GM23248 (cell line): ENCODE data around the gene ZYX. TPM values are rescaled to one million over a fixed set of nuclear protein-coding genes. Genes with fewer than 3 reads are reported as not detected.

Experiments used
- DNase-seq: peaks from one replicate; pipeline ENCODE4 v3.0.0-alpha.2; 2015
- H2AFZ ChIP-seq: fragments of 200-600 bp; sonication (generic); 2 replicates; pipeline ENCODE4 v1.6.1; 2016; ENCODE audit warnings: antibody characterized with exemption
- H3F3A ChIP-seq: fragments of 200-600 bp; sonication (generic); 2 replicates; pipeline ENCODE4 v1.6.1; 2016; ENCODE audit warnings: mild to moderate bottlenecking, antibody characterized with exemption, mixed run types; ENCODE audit not compliant: insufficient read depth
- H3K27ac ChIP-seq: fragments of 200-600 bp; sonication (generic); 2 replicates; pipeline ENCODE4 v1.5.1; 2016; ENCODE audit warnings: mild to moderate bottlenecking
- H3K27me3 ChIP-seq: fragments of 200-600 bp; sonication (generic); replicated peaks from 2 replicates; pipeline ENCODE4 v1.6.1; 2016; ENCODE audit warnings: mild to moderate bottlenecking; ENCODE audit not compliant: insufficient read depth
- H3K36me3 ChIP-seq: fragments of 200-600 bp; sonication (generic); 2 replicates; pipeline ENCODE4 v1.6.1; 2016; ENCODE audit warnings: low read depth, mild to moderate bottlenecking
- H3K4me1 ChIP-seq: fragments of 200-600 bp; sonication (generic); 2 replicates; pipeline ENCODE4 v1.6.1; 2016; ENCODE audit warnings: mild to moderate bottlenecking; ENCODE audit not compliant: insufficient read depth
- H3K4me2 ChIP-seq: fragments of 200-600 bp; sonication (generic); one replicate; pipeline ENCODE4 v1.6.1; 2016; ENCODE audit warnings: mild to moderate bottlenecking; ENCODE audit not compliant: unreplicated experiment
- H3K4me3 ChIP-seq: fragments of 200-600 bp; sonication (generic); 2 replicates; pipeline ENCODE4 v1.5.1; 2016; ENCODE audit warnings: mild to moderate bottlenecking
- H3K79me2 ChIP-seq: fragments of 200-600 bp; sonication (generic); 2 replicates; pipeline ENCODE4 v1.6.1; 2016; ENCODE audit warnings: mild to moderate bottlenecking; ENCODE audit not compliant: insufficient read depth
- H3K9ac ChIP-seq: fragments of 200-600 bp; sonication (generic); 2 replicates; pipeline ENCODE4 v1.6.1; 2016; ENCODE audit warnings: mild to moderate bottlenecking
- H3K9me2 ChIP-seq: fragments of 200-600 bp; sonication (generic); 2 replicates; pipeline ENCODE4 v1.6.1; 2016; ENCODE audit warnings: mixed run types, mild to moderate bottlenecking, moderate library complexity; ENCODE audit not compliant: insufficient read depth
- H3K9me3 ChIP-seq: fragments of 200-600 bp; sonication (generic); one replicate; pipeline ENCODE4 v1.6.1; 2017; ENCODE audit warnings: low read depth
- H4K20me1 ChIP-seq: fragments of 200-600 bp; sonication (generic); 2 replicates; pipeline ENCODE4 v1.6.0; 2016; ENCODE audit not compliant: insufficient read depth
- EZH2 ChIP-seq: fragments of 200-600 bp; sonication (generic); IDR thresholded peaks from 2 replicates; pipeline ENCODE4 v1.6.1; 2018; ENCODE audit warnings: antibody characterized with exemption, mild to moderate bottlenecking; ENCODE audit not compliant: insufficient read depth, poor library complexity, severe bottlenecking
- EZH2phosphoT487 ChIP-seq: fragments of 200-600 bp; sonication (generic); IDR thresholded peaks from 2 replicates; pipeline ENCODE4 v1.6.1; 2018; ENCODE audit warnings: antibody characterized with exemption, moderate library complexity, mild to moderate bottlenecking, low read depth; ENCODE audit not compliant: insufficient read depth
- whole genome bisulfite sequencing, 2 experiments: methylation state at CpG; one replicate each; pipeline ENCODE4 v1.1.6; 2015 to 2017; ENCODE audit warnings: low lambda C conversion rate in 2 of 2, low coverage in 1 of 2; ENCODE audit errors: missing lambda C conversion rate in 2 of 2; 5-methylcytosine and 5-hydroxymethylcytosine counted together
- in situ Hi-C: fragments of 300-500 bp; cut with MboI; formaldehyde crosslinking; loops from 2 replicates; pipeline ENCODE4 v1.15.0; 2020
- polyA plus RNA-seq: library from polyadenylated mRNA; unstranded; fragments of >200 nt; fragmentation: Nextera tagmentation; extraction: Ambion mirVana; gene quantifications from 2 replicates; pipeline ENCODE4 v1.2.1, GENCODE V29; 2016
- total RNA-seq: library from RNA; depleted of rRNA; stranded (reverse); fragments of >200 nt; shearing (Covaris generic); gene quantifications from 2 replicates; pipeline ENCODE4 v1.2.3, GENCODE V29; 2014

The ZYX gene
- total and polyA plus RNA-seq, 2 experiments from 2014 or later, result 148 to 380 TPM

DNA sequence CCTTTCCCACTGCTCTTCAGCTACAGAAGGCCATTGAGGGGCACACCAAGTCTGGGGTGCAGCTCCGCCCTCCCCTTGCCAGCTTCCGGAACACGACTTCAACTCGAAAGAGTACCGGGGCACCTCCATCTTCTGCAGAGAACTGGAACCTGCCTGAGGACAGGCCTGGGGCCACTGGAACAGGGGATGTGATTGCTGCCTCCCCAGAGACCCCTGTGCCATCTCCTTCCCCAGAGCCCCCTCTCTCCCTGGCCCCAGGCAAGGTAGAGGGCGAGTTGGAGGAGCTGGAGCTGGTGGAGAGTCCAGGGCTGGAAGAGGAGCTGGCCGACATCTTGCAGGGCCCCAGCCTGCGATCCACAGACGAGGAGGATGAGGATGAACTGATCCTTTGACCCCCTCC is 29.6 kb upstream of the ZYX start:
- Histone ChIP-seq H2AFZ (no peak overlapping the region), H3K4me2 (no peak overlapping the region), H4K20me1 (no peaks in the 10 kb centered on the region), H3K36me3 (no peaks in the 10 kb centered on the region), H3K9ac (no peak overlapping the region), H3K9me2 (no peaks in the 10 kb centered on the region), H3K9me3 (no peaks in the 10 kb centered on the region), H3F3A (no peaks in the 10 kb centered on the region), H3K79me2 (no peaks in the 10 kb centered on the region), H3K4me3 (no peak overlapping the region), H3K27me3 (peaks cover 15% of the 10 kb centered on the region; the same call in 1 of the 2 replicates), H3K4me1 (no peaks in the 10 kb centered on the region), H3K27ac (no peak overlapping the region)
- WGBS, 2 experiments, result 50 to 58% methylated on average over 8 to 9 of the region's 9 CpGs
- TF ChIP-seq EZH2 (no peak), EZH2phosphoT487 (no peak)
- DNase-seq, result no peak
- in situ Hi-C loops, result no loop called here

DNA sequence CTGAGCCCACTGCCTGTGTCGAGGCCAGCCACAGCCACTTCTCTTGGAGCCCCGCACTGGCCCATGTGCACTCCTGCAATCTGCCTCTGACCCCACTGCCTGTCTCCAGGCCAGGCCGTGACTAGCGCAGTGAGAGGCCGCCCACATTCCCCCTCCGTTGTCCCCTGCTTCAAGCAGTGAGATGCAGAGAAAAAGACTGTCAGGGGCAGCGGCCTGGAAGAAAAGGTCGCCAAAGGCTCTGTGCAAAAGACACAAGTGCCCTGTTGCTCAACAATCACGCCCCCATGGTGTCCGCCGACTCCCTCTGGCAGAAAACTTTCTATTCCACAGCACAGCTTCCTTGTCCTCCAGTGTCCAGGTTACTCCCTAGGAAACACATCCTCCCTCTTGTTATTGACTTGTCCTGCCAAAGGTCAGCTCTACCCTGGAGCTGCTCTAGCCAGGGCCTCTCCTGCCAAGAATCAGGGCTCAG is 28.6 kb upstream of the ZYX start:
- Histone ChIP-seq H3K79me2 (no peaks in the 10 kb centered on the region), H3K36me3 (no peaks in the 10 kb centered on the region), H3K9me3 (no peaks in the 10 kb centered on the region), H3K9me2 (no peaks in the 10 kb centered on the region), H3K4me3 (no peak overlapping the region), H4K20me1 (no peaks in the 10 kb centered on the region), H3K9ac (no peak overlapping the region), H2AFZ (no peak overlapping the region), H3K27ac (no peak overlapping the region), H3K27me3 (peaks cover 15% of the 10 kb centered on the region; the same call in 1 of the 2 replicates), H3K4me2 (no peak overlapping the region), H3F3A (no peaks in the 10 kb centered on the region), H3K4me1 (no peaks in the 10 kb centered on the region)
- TF ChIP-seq EZH2phosphoT487 (no peak), EZH2 (no peak)
- in situ Hi-C loops, result no loop called here
- no peak for DNase-seq
- 71 to 76% methylated on average over 11 of the region's 11 CpGs for WGBS, 2 experiments

DNA sequence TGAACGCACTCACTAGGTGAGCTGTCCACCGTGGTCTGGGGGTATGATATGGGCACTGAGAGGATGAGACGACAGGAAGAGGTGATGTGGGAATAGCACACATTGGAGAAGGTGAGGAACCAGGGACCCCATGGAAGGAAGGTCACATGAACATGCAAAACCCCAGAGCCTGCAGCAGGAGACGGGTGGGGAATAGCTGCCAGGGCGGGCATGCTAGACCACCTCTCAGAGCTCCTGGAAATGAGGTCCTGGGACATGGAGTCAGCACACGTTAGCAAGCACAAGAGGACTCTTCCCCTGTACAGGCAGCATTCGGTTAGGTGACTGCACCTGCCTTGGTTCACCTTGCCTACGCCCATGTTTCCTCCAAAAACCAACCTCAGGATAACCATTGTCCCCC is 26.8 kb upstream of the ZYX start:
- no peak for DNase-seq
- Histone ChIP-seq H3K27ac (no peak overlapping the region), H3K4me3 (no peak overlapping the region), H4K20me1 (no peaks in the 10 kb centered on the region), H3K9ac (no peak overlapping the region), H3F3A (no peaks in the 10 kb centered on the region), H3K27me3 (peaks cover 7% of the 10 kb centered on the region; the same call in 1 of the 2 replicates), H3K9me2 (no peaks in the 10 kb centered on the region), H3K9me3 (no peaks in the 10 kb centered on the region), H2AFZ (no peak overlapping the region), H3K4me1 (no peaks in the 10 kb centered on the region), H3K79me2 (no peaks in the 10 kb centered on the region), H3K4me2 (no peak overlapping the region), H3K36me3 (no peaks in the 10 kb centered on the region)
- in situ Hi-C loops, result no loop called here
- WGBS, 2 experiments, result 64 to 73% methylated on average over 7 to 8 of the region's 8 CpGs
- no peak for TF ChIP-seq EZH2phosphoT487
- TF ChIP-seq EZH2, result no peak

DNA sequence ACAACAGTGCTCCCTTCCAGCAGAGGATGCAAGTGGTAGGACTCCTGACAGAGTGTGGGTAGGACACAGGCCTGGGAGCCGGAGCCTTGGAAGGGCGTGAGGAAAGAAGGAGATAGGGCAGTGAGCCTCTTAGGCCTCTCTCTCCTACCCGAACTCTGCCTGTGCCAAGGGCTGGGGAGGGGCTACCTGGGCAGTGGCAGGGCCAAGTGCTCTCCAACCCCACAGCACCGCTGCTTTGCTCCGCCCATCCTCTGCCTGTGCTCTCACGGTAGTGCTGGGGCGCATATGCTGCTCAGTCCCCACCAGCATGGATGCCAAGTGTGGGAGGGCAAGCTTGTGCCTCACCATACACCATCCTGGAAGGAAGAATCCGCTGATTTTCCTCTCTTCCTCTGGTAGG is 26.2 kb upstream of the ZYX start:
- no peak for TF ChIP-seq EZH2
- TF ChIP-seq EZH2phosphoT487, result no peak
- in situ Hi-C loops, result no loop called here
- WGBS, 2 experiments, result 54 to 55% methylated on average over 8 of the region's 8 CpGs

More for the DNA sequence above, 26.2 kb upstream of the ZYX start:
- H3K9me2 ChIP-seq, result no peaks in the 10 kb centered on the region
- no peak overlapping the region for H3K4me3 ChIP-seq
- no peak overlapping the region for H2AFZ ChIP-seq
- no peaks in the 10 kb centered on the region for H4K20me1 ChIP-seq
- no peak overlapping the region for H3K27ac ChIP-seq
- no peaks in the 10 kb centered on the region for H3K79me2 ChIP-seq
- H3F3A ChIP-seq, result no peaks in the 10 kb centered on the region
- no peaks in the 10 kb centered on the region for H3K9me3 ChIP-seq
- no peak for DNase-seq
- no peak overlapping the region for H3K4me2 ChIP-seq
- H3K27me3 ChIP-seq, result peaks cover 3% of the 10 kb centered on the region; the same call in 1 of the 2 replicates
- H3K36me3 ChIP-seq, result no peaks in the 10 kb centered on the region
- H3K9ac ChIP-seq, result no peak overlapping the region
- no peaks in the 10 kb centered on the region for H3K4me1 ChIP-seq
